Adrenal gland (tissue), 5 donors: ENCODE data around the gene PLSCR3.

Experiments
- CTCF ChIP-seq, 6 experiments: fragments of 450-650 bp in 4 of 6; fragments of 200-600 bp in 2 of 6; sonication (generic) in 1 of 6; IDR thresholded peaks; 1 replicate in 5 of 6; 2 replicates in 1 of 6; pipeline versions ENCODE4 v1.5.1 to v1.8.0; 2016 to 2021; ENCODE audit warnings: antibody characterized with exemption in 6 of 6, mild to moderate bottlenecking in 2 of 6, moderate library complexity in 1 of 6
- POLR2A ChIP-seq, 2 donors: fragments of 450-650 bp; IDR thresholded peaks; one replicate each; pipeline ENCODE4 v1.6.1; 2017; ENCODE audit warnings: antibody characterized with exemption in 2 of 2, mild to moderate bottlenecking in 2 of 2, moderate library complexity in 1 of 2
- donor health status: DM: no; HTN: no; CAD: no.

GRCh38 chr17:7379134-7379533, 15.2 kb downstream of the PLSCR3 start:
- TF ChIP-seq POLR2A (IDR thresholded peaks at IDR 0.05): no peak
- TF ChIP-seq CTCF (IDR thresholded peaks at IDR 0.05): no peak
